CD4-positive, alpha-beta T cell (primary cell): Measurements from ENCODE around the gene NAGPA. TPM values are rescaled to one million over a fixed set of nuclear protein-coding genes. Genes with fewer than 3 reads are reported as not detected.

ENCODE experiments used
- ATAC-seq: fragments of 200-7000 bp; cut with Tn5 transposase; one replicate; pipeline ENCODE4 v1.10.0; 2022; ENCODE audit warnings: mild to moderate bottlenecking; ENCODE audit not compliant: poor library complexity
- CTCF ChIA-PET: fragments of 350-600 bp; sonication (Branson Sonifier 250); formaldehyde crosslinking; loops from one replicate; lab custom pipeline; 2021; ENCODE audit warnings: antibody characterized with exemption, inconsistent platforms; lab: Charles Lee
- POLR2A ChIA-PET: fragments of 350-600 bp; sonication (Branson Sonifier 250); formaldehyde crosslinking; loops from one replicate; lab custom pipeline; 2021; ENCODE audit warnings: antibody characterized with exemption, inconsistent platforms; lab: Charles Lee
- DNase-seq, 14 experiments: peaks; one replicate each; pipeline ENCODE4 v3.0.0-alpha.2; 2013 to 2020; ENCODE audit warnings: mixed read lengths in 2 of 14
- H3K27ac ChIP-seq, 2 donors: one replicate each; pipeline versions ENCODE4 v1.5.1 to v1.7.0; 2013; ENCODE audit warnings: low read length in 2 of 2, low read depth in 1 of 2, mild to moderate bottlenecking in 1 of 2
- H3K27me3 ChIP-seq, 2 experiments: 1 replicate in 1 of 2; 2 replicates in 1 of 2; pipeline versions ENCODE4 v1.6.1 to v1.7.0; 2013; ENCODE audit warnings: low read length in 2 of 2, control low read depth in 1 of 2, mild to moderate bottlenecking in 1 of 2, moderate library complexity in 1 of 2; ENCODE audit not compliant: insufficient read depth in 2 of 2, control insufficient read depth in 1 of 2
- H3K36me3 ChIP-seq: one replicate; pipeline ENCODE4 v1.6.1; 2013; ENCODE audit warnings: low read length, control low read depth; ENCODE audit not compliant: insufficient read depth
- H3K4me1 ChIP-seq: one replicate; pipeline ENCODE4 v1.6.1; 2013; ENCODE audit warnings: low read length, control low read depth; ENCODE audit not compliant: insufficient read depth
- H3K4me3 ChIP-seq: one replicate; pipeline ENCODE4 v1.5.1; 2013; ENCODE audit warnings: mild to moderate bottlenecking, low read length, moderate library complexity
- H3K9me3 ChIP-seq, 2 experiments: 1 replicate in 1 of 2; 2 replicates in 1 of 2; pipeline versions ENCODE4 v1.6.1 to v1.7.0; 2013; ENCODE audit warnings: low read length in 2 of 2, mild to moderate bottlenecking in 2 of 2, control low read depth in 1 of 2, moderate library complexity in 1 of 2; ENCODE audit not compliant: control insufficient read depth in 1 of 2, insufficient read depth in 1 of 2
- H3K27ac Mint-ChIP-seq: one replicate; pipeline ENCODE4 v1.8.0; 2020; ENCODE audit warnings: mixed read lengths
- H3K27me3 Mint-ChIP-seq: one replicate; pipeline ENCODE4 v1.8.0; 2021; ENCODE audit warnings: mixed read lengths
- H3K36me3 Mint-ChIP-seq: one replicate; pipeline ENCODE4 v1.8.0; 2021; ENCODE audit warnings: low read depth, mixed read lengths
- H3K4me1 Mint-ChIP-seq: one replicate; pipeline ENCODE4 v1.8.0; 2021; ENCODE audit warnings: low read depth, mixed read lengths
- H3K4me3 Mint-ChIP-seq: one replicate; pipeline ENCODE4 v1.8.0; 2020; ENCODE audit warnings: mild to moderate bottlenecking, mixed read lengths
- H3K9me3 Mint-ChIP-seq: one replicate; pipeline ENCODE4 v1.8.0; 2020; ENCODE audit warnings: mixed read lengths
- CTCF ChIP-seq: fragments of 200-600 bp; IDR thresholded peaks from one replicate; pipeline ENCODE4 v1.8.0; 2022; ENCODE audit warnings: antibody characterized with exemption, mild to moderate bottlenecking
- intact Hi-C, 2 experiments: fragments of 100-400 bp; cut with DNase I in 1 of 2; cut with micrococcal nuclease in 1 of 2; formaldehyde crosslinking; loops; one replicate each; pipeline versions ENCODE4 v1.15.1 to v1.9.0; 2023 to 2025; cut with DNase I, micrococcal nuclease
- total RNA-seq, 174 experiments: library from RNA in 2 of 174; stranded (reverse) in 2 of 174; gene quantifications; one replicate each; pipeline ENCODE4 v1.2.3 and lab custom pipeline; 2021 to 2026

Gene NAGPA
- total RNA-seq, 2 experiments from 2014 or later = 30.0 to 34.0 TPM

- Histone ChIP-seq H3K9me3 (peaks cover 5 to 6% of the 10 kb centered on the region in 2 experiments), H3K4me1 (no peaks in the 10 kb centered on the region), H3K36me3 (no peaks in the 10 kb centered on the region), H3K4me3 (no peak overlapping the region), H3K27ac (no peak overlapping the region), H3K27me3 (peaks cover 8 to 14% of the 10 kb centered on the region in 2 experiments)
- H3K4me1 Mint-ChIP-seq = no peaks in the 10 kb centered on the region
- peaks cover 22% of the 10 kb centered on the region for H3K27me3 Mint-ChIP-seq
- ChIA-PET POLR2A (no interaction called here), CTCF (no interaction called here)
- H3K4me3 Mint-ChIP-seq = no peak overlapping the region
- H3K9me3 Mint-ChIP-seq = no peaks in the 10 kb centered on the region
- no peak for ATAC-seq
- no peak for TF ChIP-seq CTCF
- H3K27ac Mint-ChIP-seq = no peak overlapping the region
- intact Hi-C loops = no loop called here
- no peaks in the 10 kb centered on the region for H3K36me3 Mint-ChIP-seq
- no peak for DNase-seq
Measured at GRCh38 chr16:4982056-4982867, 51.5 kb downstream of the NAGPA start.

- peaks cover 14% of the 10 kb centered on the region for H3K27me3 Mint-ChIP-seq
- peaks cover 5 to 11% of the 10 kb centered on the region in 2 experiments for H3K9me3 ChIP-seq
- H3K36me3 Mint-ChIP-seq = no peaks in the 10 kb centered on the region
- no peaks in the 10 kb centered on the region for H3K4me1 Mint-ChIP-seq
- POLR2A ChIA-PET = no interaction called here
- H3K27ac Mint-ChIP-seq = no peak overlapping the region
- no peaks in the 10 kb centered on the region for H3K4me1 ChIP-seq
- intact Hi-C loops = no loop called here
- no peak overlapping the region for H3K4me3 Mint-ChIP-seq
- no peak for TF ChIP-seq CTCF
- CTCF ChIA-PET = no interaction called here
- DNase-seq (no peak), ATAC-seq (no peak)
- H3K9me3 Mint-ChIP-seq = no peaks in the 10 kb centered on the region
- H3K36me3 ChIP-seq = no peaks in the 10 kb centered on the region
- H3K27ac ChIP-seq = no peak overlapping the region
- H3K27me3 ChIP-seq = peaks cover 3 to 7% of the 10 kb centered on the region in 2 experiments
- H3K4me3 ChIP-seq = no peak overlapping the region
Measured at GRCh38 chr16:4981473-4981872, 52.3 kb downstream of the NAGPA start.

GRCh38 chr16:4980691-4981090 is 53.0 kb downstream of the NAGPA start:
- no peaks in the 10 kb centered on the region for H3K9me3 Mint-ChIP-seq
- ChIA-PET POLR2A (no interaction called here), CTCF (no interaction called here)
- no peak overlapping the region for H3K4me3 Mint-ChIP-seq
- Histone ChIP-seq H3K36me3 (no peaks in the 10 kb centered on the region), H3K4me3 (no peak overlapping the region), H3K27me3 (peaks cover 0 to 3% of the 10 kb centered on the region in 2 experiments), H3K9me3 (peaks cover 5 to 15% of the 10 kb centered on the region in 2 experiments), H3K27ac (no peak overlapping the region), H3K4me1 (no peaks in the 10 kb centered on the region)
- no peak overlapping the region for H3K27ac Mint-ChIP-seq
- TF ChIP-seq CTCF = no peak
- no peaks in the 10 kb centered on the region for H3K4me1 Mint-ChIP-seq
- peaks cover 11% of the 10 kb centered on the region for H3K27me3 Mint-ChIP-seq
- DNase-seq (no peak), ATAC-seq (no peak)
- H3K36me3 Mint-ChIP-seq = no peaks in the 10 kb centered on the region
- intact Hi-C loops = no loop called here
